Nucleus accumbens (tissue), 56 donors: Measurements from ENCODE around the gene REC8.
"Not testable (repeated sequence)": the region's sequence is repeated elsewhere in the genome, so short reads cannot be mapped to it uniquely, and the experiment has no call there.

Experiments used
- DNase-seq, 56 donors: peaks; one replicate each; lab custom pipeline; 2025; lab: John Stamatoyannopoulos, UW

The REC8 gene

DNA sequence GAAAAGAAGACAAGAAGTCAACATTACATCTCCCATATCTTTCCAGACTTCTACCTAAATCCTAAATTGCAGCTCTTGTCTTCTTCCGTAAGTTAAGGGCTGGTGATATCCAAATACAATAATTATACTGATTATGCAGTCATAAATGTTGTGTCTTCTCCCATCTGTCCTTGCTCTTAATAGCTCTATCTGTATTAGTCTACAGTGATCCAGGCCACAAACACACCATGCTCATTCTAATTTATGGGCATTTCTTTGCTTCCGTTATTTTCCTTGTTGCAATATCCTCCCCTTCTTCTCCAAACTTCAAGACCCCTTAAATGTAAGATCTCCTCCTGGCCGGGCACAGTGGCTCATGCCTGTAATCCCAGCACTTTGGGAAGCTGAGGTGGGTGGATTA, 47.6 kb downstream of the REC8 start:
- no peak for DNase-seq

- DNase-seq, result not testable (repeated sequence)
These were observed 51.1 kb downstream of the REC8 start for GRCh38 chr14:24222987-24223386.

- no peak for DNase-seq
These were observed 52.8 kb downstream of the REC8 start for GRCh38 chr14:24224618-24225071.

GRCh38 chr14:24226473-24226872, 54.6 kb downstream of the REC8 start:
- no peak for DNase-seq

GRCh38 chr14:24228902-24229301, 57.0 kb downstream of the REC8 start:
- no peak for DNase-seq
